CD8-positive, alpha-beta memory T cell (primary cell): ENCODE results near the gene PTPRC. TPM values are rescaled to one million over a fixed set of nuclear protein-coding genes. Genes with fewer than 3 reads are reported as not detected.

ENCODE experiments used
- CTCF ChIA-PET: fragments of 350-600 bp; sonication (Branson Sonifier 250); formaldehyde crosslinking; loops from one replicate; lab custom pipeline; 2021; ENCODE audit warnings: antibody characterized with exemption; lab: Charles Lee
- POLR2A ChIA-PET: fragments of 350-600 bp; sonication (Branson Sonifier 250); formaldehyde crosslinking; loops from one replicate; lab custom pipeline; 2021; ENCODE audit warnings: antibody characterized with exemption; lab: Charles Lee
- DNase-seq, 5 donors: peaks; one replicate each; pipeline versions ENCODE4 v3.0.0 to v3.0.0-alpha.2; 2020 to 2022; ENCODE audit warnings: mixed read lengths in 1 of 5
- H3K27ac ChIP-seq: one replicate; pipeline ENCODE4 v1.7.0; 2013; ENCODE audit warnings: low read depth, mild to moderate bottlenecking, low read length, moderate library complexity
- H3K27me3 ChIP-seq: 2 replicates; pipeline ENCODE4 v1.7.0; 2013; ENCODE audit warnings: low read length, mild to moderate bottlenecking; ENCODE audit not compliant: insufficient read depth, poor library complexity, severe bottlenecking
- H3K36me3 ChIP-seq: 2 replicates; pipeline ENCODE4 v1.7.0; 2013; ENCODE audit warnings: mild to moderate bottlenecking, low read length, moderate library complexity; ENCODE audit not compliant: insufficient read depth
- H3K4me1 ChIP-seq: 2 replicates; pipeline ENCODE4 v1.7.0; 2013; ENCODE audit warnings: mild to moderate bottlenecking, low read length, moderate library complexity; ENCODE audit not compliant: insufficient read depth
- H3K4me3 ChIP-seq: 2 replicates; pipeline ENCODE4 v1.7.0; 2013; ENCODE audit warnings: mild to moderate bottlenecking, low read length
- H3K9me3 ChIP-seq: 2 replicates; pipeline ENCODE4 v1.7.0; 2013; ENCODE audit warnings: mild to moderate bottlenecking, low read length
- H3K27ac Mint-ChIP-seq, 8 donors: one replicate each; pipeline ENCODE4 v1.8.0; 2020 to 2021; ENCODE audit warnings: mixed read lengths in 8 of 8, mild to moderate bottlenecking in 6 of 8, inconsistent platforms in 3 of 8, moderate library complexity in 3 of 8
- H3K27me3 Mint-ChIP-seq, 2 donors: one replicate each; pipeline ENCODE4 v1.8.0; 2020 to 2021; ENCODE audit warnings: mixed read lengths in 2 of 2, mild to moderate bottlenecking in 1 of 2, moderate library complexity in 1 of 2
- H3K36me3 Mint-ChIP-seq, 3 donors: one replicate each; pipeline ENCODE4 v1.8.0; 2020 to 2021; ENCODE audit warnings: mixed read lengths in 3 of 3, inconsistent platforms in 1 of 3, mild to moderate bottlenecking in 1 of 3
- H3K4me1 Mint-ChIP-seq, 3 donors: one replicate each; pipeline ENCODE4 v1.8.0; 2020 to 2021; ENCODE audit warnings: mixed read lengths in 3 of 3, inconsistent platforms in 1 of 3, mild to moderate bottlenecking in 1 of 3
- H3K4me3 Mint-ChIP-seq, 7 donors: one replicate each; pipeline ENCODE4 v1.8.0; 2020 to 2021; ENCODE audit warnings: mixed read lengths in 7 of 7, mild to moderate bottlenecking in 6 of 7, moderate library complexity in 4 of 7, inconsistent platforms in 2 of 7
- H3K9me3 Mint-ChIP-seq, 5 donors: one replicate each; pipeline ENCODE4 v1.8.0; 2020 to 2022; ENCODE audit warnings: mixed read lengths in 5 of 5, mild to moderate bottlenecking in 3 of 5, moderate library complexity in 2 of 5, inconsistent platforms in 1 of 5
- polyA plus RNA-seq: library from polyadenylated mRNA; unstranded; fragments of 300-500 nt; fragmentation: Illumina TruSeq; gene quantifications from one replicate; pipeline ENCODE4 v1.2.3, GENCODE V29; 2021
- total RNA-seq, 2 experiments: library from RNA; stranded (reverse); gene quantifications; one replicate each; pipeline ENCODE4 v1.2.3, GENCODE V29; 2021

Gene PTPRC
- total and polyA plus RNA-seq, 3 experiments from 2014 or later: 311 to 1,381 (median 319) TPM

DNA sequence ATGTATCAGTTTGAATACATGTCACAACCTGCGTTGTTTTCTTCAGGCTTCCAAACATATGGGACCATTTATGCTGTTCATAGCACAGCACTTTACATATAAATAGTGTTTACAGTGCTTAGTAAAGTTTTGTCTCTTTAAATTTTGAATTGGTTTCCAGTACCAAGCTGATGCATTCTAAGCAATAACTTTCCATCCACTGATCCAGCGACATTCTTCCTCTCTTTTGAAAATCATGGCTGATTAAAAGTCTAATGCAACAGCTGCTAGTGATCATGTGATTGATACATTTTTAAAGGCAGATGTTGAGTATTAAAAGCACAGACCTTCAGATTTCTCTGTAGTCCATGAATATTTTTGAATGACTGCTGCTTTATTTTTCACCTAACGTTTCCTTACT lies 154.9 kb downstream of the PTPRC start:
- H3K36me3 Mint-ChIP-seq: peaks cover 0 to 36% (median 0%) of the 10 kb centered on the region in 3 donors
- POLR2A ChIA-PET: no interaction called here
- no peak for DNase-seq
- Histone ChIP-seq H3K27ac (no peak overlapping the region), H3K27me3 (no peaks in the 10 kb centered on the region), H3K9me3 (no peaks in the 10 kb centered on the region), H3K4me3 (no peak overlapping the region), H3K4me1 (peaks cover 6% of the 10 kb centered on the region), H3K36me3 (no peaks in the 10 kb centered on the region)
- peaks cover 14 to 22% (median 17%) of the 10 kb centered on the region in 5 donors for H3K9me3 Mint-ChIP-seq
- CTCF ChIA-PET: no interaction called here
- no peaks in the 10 kb centered on the region for H3K27me3 Mint-ChIP-seq
- peaks cover 3 to 8% (median 6%) of the 10 kb centered on the region in 3 donors for H3K4me1 Mint-ChIP-seq
- H3K27ac Mint-ChIP-seq: no peak overlapping the region
- H3K4me3 Mint-ChIP-seq: no peak overlapping the region

DNA sequence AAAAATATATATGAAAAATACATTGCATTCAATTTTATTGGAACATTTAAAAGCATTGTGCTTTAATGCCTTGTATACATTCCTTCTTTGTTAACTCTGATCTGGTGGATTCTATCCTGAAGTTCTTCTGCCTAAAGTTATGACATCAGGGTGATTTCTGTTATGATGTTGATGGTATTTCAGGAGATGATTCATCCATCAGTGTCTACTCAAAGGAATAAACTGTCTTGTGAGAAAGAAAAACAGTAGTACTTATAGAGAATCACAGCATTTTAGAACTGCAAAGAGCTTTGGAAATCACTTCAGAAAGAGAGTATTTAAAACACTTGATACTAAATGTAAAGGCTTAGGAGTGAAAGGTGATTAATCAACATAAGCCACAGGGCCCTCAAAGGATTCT lies 155.7 kb downstream of the PTPRC start:
- H3K4me3 Mint-ChIP-seq: no peak overlapping the region
- H3K36me3 Mint-ChIP-seq: peaks cover 0 to 36% (median 0%) of the 10 kb centered on the region in 3 donors
- no peak for DNase-seq
- H3K27me3 ChIP-seq: no peaks in the 10 kb centered on the region
- no peak overlapping the region for H3K27ac Mint-ChIP-seq
- H3K36me3 ChIP-seq: no peaks in the 10 kb centered on the region
- H3K9me3 Mint-ChIP-seq: peaks cover 14 to 22% (median 17%) of the 10 kb centered on the region in 5 donors
- H3K27ac ChIP-seq: no peak overlapping the region
- no peak overlapping the region for H3K4me3 ChIP-seq
- ChIA-PET CTCF (no interaction called here), POLR2A (no interaction called here)
- peaks cover 0 to under 1% (median 0%) of the 10 kb centered on the region in 3 donors for H3K4me1 Mint-ChIP-seq
- no peaks in the 10 kb centered on the region for H3K9me3 ChIP-seq
- H3K27me3 Mint-ChIP-seq: no peaks in the 10 kb centered on the region
- H3K4me1 ChIP-seq: no peaks in the 10 kb centered on the region

DNA sequence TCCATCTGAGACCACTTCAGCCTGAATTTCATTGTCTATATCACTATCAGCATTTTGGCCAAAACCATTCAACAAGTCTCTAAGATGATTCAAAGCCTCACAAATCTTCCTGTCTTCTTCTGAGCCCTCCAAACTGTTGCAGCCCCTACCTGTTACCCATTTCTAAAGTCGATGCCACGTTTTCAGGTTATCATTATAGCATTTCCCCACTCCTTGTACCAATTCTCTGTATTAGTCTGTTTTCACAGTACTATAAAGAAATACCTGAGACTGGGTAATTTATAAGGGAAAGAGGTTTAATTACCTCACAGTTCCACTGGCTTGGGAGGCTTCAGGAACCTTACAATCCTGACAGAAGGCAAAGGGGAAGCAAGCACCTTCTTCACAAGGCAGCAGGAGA lies 158.8 kb downstream of the PTPRC start:
- Mint-ChIP-seq H3K9me3 (peaks cover 14 to 22% (median 17%) of the 10 kb centered on the region in 5 donors), H3K4me3 (no peak overlapping the region), H3K4me1 (no peaks in the 10 kb centered on the region), H3K36me3 (peaks cover 0 to 29% (median 0%) of the 10 kb centered on the region in 3 donors), H3K27ac (no peak overlapping the region), H3K27me3 (no peaks in the 10 kb centered on the region)
- POLR2A ChIA-PET: no interaction called here
- DNase-seq: no peak
- Histone ChIP-seq H3K4me1 (no peaks in the 10 kb centered on the region), H3K9me3 (no peaks in the 10 kb centered on the region), H3K4me3 (no peak overlapping the region), H3K27ac (no peak overlapping the region), H3K36me3 (no peaks in the 10 kb centered on the region), H3K27me3 (no peaks in the 10 kb centered on the region)
- CTCF ChIA-PET: no interaction called here

DNA sequence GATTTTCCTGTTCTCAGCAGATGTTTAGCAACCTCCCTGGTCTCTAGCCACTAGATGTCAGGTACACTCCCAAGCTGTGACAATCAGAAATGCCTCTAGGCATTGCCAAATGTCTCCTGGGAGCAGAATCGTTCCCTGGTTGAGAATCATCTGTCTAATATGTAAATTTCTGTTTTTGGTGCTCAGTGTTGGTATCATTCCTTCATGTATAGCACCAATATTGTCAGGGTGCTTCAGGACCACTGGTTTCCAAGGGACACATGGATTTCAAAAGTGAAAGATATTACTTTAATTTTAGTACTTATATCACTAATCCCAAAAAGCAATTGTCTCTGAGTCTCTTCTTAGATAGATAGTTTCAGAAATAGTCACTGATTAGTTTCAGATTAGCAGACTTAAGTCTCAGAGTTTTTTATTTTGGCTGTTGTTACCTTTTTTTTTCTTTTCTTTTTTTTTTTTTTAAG lies 160.1 kb downstream of the PTPRC start:
- no peaks in the 10 kb centered on the region for H3K27me3 Mint-ChIP-seq
- Histone ChIP-seq H3K4me3 (no peak overlapping the region), H3K27me3 (no peaks in the 10 kb centered on the region), H3K9me3 (no peaks in the 10 kb centered on the region), H3K4me1 (no peaks in the 10 kb centered on the region), H3K36me3 (no peaks in the 10 kb centered on the region), H3K27ac (no peak overlapping the region)
- H3K4me1 Mint-ChIP-seq: no peaks in the 10 kb centered on the region
- H3K27ac Mint-ChIP-seq: no peak overlapping the region
- CTCF ChIA-PET: interaction anchor here (1.2 kb wide), 1 partner anchor 314 kb away, joined by 4 read pairs; no protein-coding TSS in a partner anchor
- H3K9me3 Mint-ChIP-seq: peaks cover 14 to 22% (median 17%) of the 10 kb centered on the region in 5 donors
- POLR2A ChIA-PET: no interaction called here
- peaks cover 0 to 29% (median 0%) of the 10 kb centered on the region in 3 donors for H3K36me3 Mint-ChIP-seq
- DNase-seq: no peak
- no peak overlapping the region for H3K4me3 Mint-ChIP-seq

DNA sequence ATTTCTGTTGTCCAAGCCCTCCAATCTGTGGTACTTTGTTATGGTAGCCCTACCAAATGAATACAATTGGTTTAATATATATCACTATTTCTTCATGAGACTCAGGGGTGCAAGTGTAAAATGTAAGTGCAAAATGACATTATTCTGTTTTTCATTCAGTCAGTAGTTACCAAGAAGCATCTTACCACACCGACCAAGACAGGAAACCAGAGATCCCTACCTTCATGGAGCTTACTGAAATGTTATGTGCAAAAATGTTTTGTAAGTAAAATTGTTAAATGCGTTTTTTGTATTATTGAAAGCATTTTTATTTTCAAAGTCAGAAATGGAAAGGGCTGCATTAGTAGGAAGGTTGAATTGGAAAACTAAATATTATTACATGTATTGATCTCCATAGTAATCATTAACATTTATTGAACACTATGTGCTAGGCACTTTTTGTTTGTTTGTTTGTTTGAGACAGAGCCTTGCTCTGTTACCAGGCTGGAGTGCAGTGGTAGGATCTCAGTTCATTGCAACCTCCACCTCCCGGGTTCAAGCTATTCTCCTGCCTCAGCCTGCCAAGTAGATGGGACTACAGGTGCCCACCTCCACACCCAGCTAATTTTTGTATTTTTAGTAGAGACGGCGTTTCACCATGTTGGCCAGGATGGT lies 166.8 kb downstream of the PTPRC start:
- no peak for DNase-seq
- Histone ChIP-seq H3K27me3 (no peaks in the 10 kb centered on the region), H3K4me3 (no peak overlapping the region), H3K36me3 (no peaks in the 10 kb centered on the region), H3K27ac (no peak overlapping the region), H3K9me3 (no peaks in the 10 kb centered on the region), H3K4me1 (no peaks in the 10 kb centered on the region)
- H3K27me3 Mint-ChIP-seq: no peaks in the 10 kb centered on the region
- ChIA-PET POLR2A (no interaction called here), CTCF (no interaction called here)
- H3K36me3 Mint-ChIP-seq: peaks cover 0 to 8% (median 0%) of the 10 kb centered on the region in 3 donors
- peaks cover 0 to 2% (median 0%) of the 10 kb centered on the region in 5 donors for H3K9me3 Mint-ChIP-seq
- H3K4me1 Mint-ChIP-seq: no peaks in the 10 kb centered on the region
- no peak overlapping the region for H3K27ac Mint-ChIP-seq
- H3K4me3 Mint-ChIP-seq: no peak overlapping the region

DNA sequence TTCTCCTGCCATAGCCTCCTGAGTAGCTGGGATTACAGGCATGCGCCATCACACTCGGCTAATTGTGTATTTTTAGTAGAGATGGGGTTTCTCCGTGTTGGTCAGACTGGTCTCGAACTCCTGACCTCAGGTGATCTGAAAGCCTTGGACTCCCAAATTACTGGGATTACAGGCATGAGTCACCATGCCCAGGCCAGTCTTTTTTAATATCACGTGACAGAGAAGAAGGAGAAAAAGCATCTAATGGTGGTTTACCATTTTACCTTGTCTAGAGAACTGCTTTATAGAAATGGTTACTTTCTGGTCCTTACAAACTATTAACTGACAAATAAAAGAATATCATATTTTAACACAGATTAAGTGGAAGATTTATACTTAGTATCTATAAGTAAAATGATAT lies 168.0 kb downstream of the PTPRC start:
- no peak overlapping the region for H3K27ac ChIP-seq
- no peaks in the 10 kb centered on the region for H3K36me3 ChIP-seq
- CTCF ChIA-PET: no interaction called here
- Mint-ChIP-seq H3K36me3 (peaks cover 0 to 12% (median 0%) of the 10 kb centered on the region in 3 donors), H3K9me3 (peaks cover 0 to 2% (median under 1%) of the 10 kb centered on the region in 5 donors), H3K4me3 (no peak overlapping the region), H3K27me3 (no peaks in the 10 kb centered on the region), H3K27ac (no peak overlapping the region), H3K4me1 (no peaks in the 10 kb centered on the region)
- no peak overlapping the region for H3K4me3 ChIP-seq
- no peaks in the 10 kb centered on the region for H3K4me1 ChIP-seq
- H3K27me3 ChIP-seq: no peaks in the 10 kb centered on the region
- POLR2A ChIA-PET: no interaction called here
- DNase-seq: no peak
- H3K9me3 ChIP-seq: no peaks in the 10 kb centered on the region

Other genes with a start within 250 kb of the PTPRC start
- not detected for gene ATP6V1G3, start 98.4 kb upstream of the PTPRC start, total RNA-seq
- not detected for gene ATP6V1G3, start 98.4 kb upstream of the PTPRC start, polyA plus RNA-seq